IMR-90 (cell line): Measurements from ENCODE around the gene FAF2. TPM values are rescaled to one million over a fixed set of nuclear protein-coding genes. Genes with fewer than 3 reads are reported as not detected.
A peak's percentile ranks its signal among the peaks of the same experiment; 100 is the strongest.

ENCODE experiments used
- ATAC-seq: fragments of 200-7000 bp; cut with Tn5 transposase; 2 replicates; pipeline ENCODE4 v1.9.1; 2020; ENCODE audit warnings: low read depth, mild to moderate bottlenecking, moderate library complexity
- BruUV-seq: library from RNA; stranded (reverse); fragments of 400-500 nt; replicated peaks from 2 replicates; lab custom pipeline; 2021; lab: Mats Ljungman, UMichigan
- CTCF ChIA-PET: fragments of 300-600 bp; formaldehyde crosslinking; extraction: SDS; loops from one replicate; lab custom pipeline; 2021; ENCODE audit warnings: antibody characterized with exemption; lab: Yijun Ruan, JAX
- POLR2A ChIA-PET: fragments of 300-600 bp; sonication (Branson Sonifier 250); formaldehyde crosslinking; loops from one replicate; lab custom pipeline; 2022; ENCODE audit warnings: antibody characterized with exemption; ENCODE audit not compliant: unreplicated experiment; lab: Charles Lee
- DNase-seq: peaks from one replicate; pipeline ENCODE4 v3.0.0; 2013
- H2AFZ ChIP-seq: replicated peaks from 2 replicates; pipeline ENCODE3; 2013; ENCODE audit warnings: low read length, mild to moderate bottlenecking; ENCODE audit not compliant: poor library complexity
- H2AK5ac ChIP-seq: 2 replicates; pipeline ENCODE4 v1.6.1; 2013; ENCODE audit warnings: low read depth, low read length, inconsistent platforms
- H2AK9ac ChIP-seq: replicated peaks from 2 replicates; pipeline ENCODE3; 2013; ENCODE audit warnings: mild to moderate bottlenecking, low read depth, low read length, moderate library complexity; ENCODE audit not compliant: poor library complexity
- H2BK120ac ChIP-seq: 2 replicates; pipeline ENCODE4 v1.6.1; 2013; ENCODE audit warnings: low read depth, low read length, inconsistent platforms
- H2BK15ac ChIP-seq: 3 replicates; pipeline ENCODE4 v1.6.1; 2013; ENCODE audit warnings: low read depth, low read length, inconsistent platforms
- H2BK20ac ChIP-seq: 2 replicates; pipeline ENCODE4 v1.6.1; 2013; ENCODE audit warnings: low read depth, mild to moderate bottlenecking, inconsistent platforms, low read length, moderate library complexity
- H2BK5ac ChIP-seq: 2 replicates; pipeline ENCODE4 v1.6.1; 2013; ENCODE audit warnings: mild to moderate bottlenecking, low read depth, low read length, inconsistent platforms; ENCODE audit not compliant: poor library complexity, severe bottlenecking
- H3K14ac ChIP-seq: replicated peaks from 2 replicates; pipeline ENCODE4 v1.6.1; 2013; ENCODE audit warnings: low read depth, low read length, inconsistent platforms
- H3K18ac ChIP-seq: 2 replicates; pipeline ENCODE4 v1.6.1; 2013; ENCODE audit warnings: low read depth, low read length, control low read depth
- H3K23ac ChIP-seq: 2 replicates; pipeline ENCODE4 v1.6.1; 2013; ENCODE audit warnings: low read depth, low read length, inconsistent platforms
- H3K27ac ChIP-seq: 2 replicates; pipeline ENCODE4 v1.5.1; 2013; ENCODE audit warnings: mild to moderate bottlenecking, control low read depth, low read length; ENCODE audit not compliant: insufficient read depth
- H3K27me3 ChIP-seq: 2 replicates; pipeline ENCODE4 v1.6.1; 2013; ENCODE audit warnings: low read length; ENCODE audit not compliant: control insufficient read depth, insufficient read depth
- H3K36me3 ChIP-seq: 2 replicates; pipeline ENCODE4 v1.6.1; 2013; ENCODE audit warnings: low read length, mixed read lengths; ENCODE audit not compliant: control insufficient read depth, insufficient read depth
- H3K4ac ChIP-seq: 2 replicates; pipeline ENCODE4 v1.6.1; 2013; ENCODE audit warnings: low read depth, low read length, inconsistent platforms
- H3K4me1 ChIP-seq: 2 replicates; pipeline ENCODE4 v1.6.1; 2013; ENCODE audit warnings: low read length, mixed read lengths; ENCODE audit not compliant: control insufficient read depth, insufficient read depth
- H3K4me2 ChIP-seq: 2 replicates; pipeline ENCODE4 v1.6.1; 2013; ENCODE audit warnings: low read depth, mild to moderate bottlenecking, control low read depth, low read length, moderate library complexity
- H3K4me3 ChIP-seq: 2 replicates; pipeline ENCODE4 v1.5.1; 2013; ENCODE audit warnings: low read depth, mild to moderate bottlenecking, control low read depth, low read length, moderate library complexity; ENCODE audit not compliant: insufficient read depth
- H3K56ac ChIP-seq: 2 replicates; pipeline ENCODE4 v1.6.1; 2013; ENCODE audit warnings: low read length, inconsistent platforms; ENCODE audit not compliant: insufficient read depth; ENCODE audit errors: extremely low read depth
- H3K79me1 ChIP-seq, 2 experiments: 2 replicates each; pipeline ENCODE4 v1.6.1; 2013; ENCODE audit warnings: low read length in 2 of 2, inconsistent platforms in 1 of 2, low read depth in 1 of 2
- H3K9ac ChIP-seq: 2 replicates; pipeline ENCODE4 v1.6.1; 2013; ENCODE audit warnings: low read depth, low read length, control low read depth
- H3K9me1 ChIP-seq: 2 replicates; pipeline ENCODE4 v1.6.1; 2013; ENCODE audit warnings: low read length, inconsistent platforms; ENCODE audit not compliant: insufficient read depth
- H3K9me3 ChIP-seq: 2 replicates; pipeline ENCODE4 v1.6.1; 2013; ENCODE audit warnings: low read length; ENCODE audit not compliant: control insufficient read depth, insufficient read depth
- H4K20me1 ChIP-seq: 2 replicates; pipeline ENCODE4 v1.6.1; 2013; ENCODE audit warnings: low read length, inconsistent platforms; ENCODE audit not compliant: insufficient read depth
- H4K5ac ChIP-seq: 2 replicates; pipeline ENCODE4 v1.6.1; 2013; ENCODE audit warnings: mild to moderate bottlenecking, low read depth, low read length, control low read depth
- H4K8ac ChIP-seq, 2 experiments: 2 replicates each; pipeline ENCODE4 v1.6.1; 2013; ENCODE audit warnings: low read depth in 2 of 2, low read length in 2 of 2, control low read depth in 1 of 2, inconsistent platforms in 1 of 2
- H4K91ac ChIP-seq: 2 replicates; pipeline ENCODE4 v1.6.1; 2013; ENCODE audit warnings: low read depth, low read length, inconsistent platforms; ENCODE audit not compliant: insufficient read depth
- BHLHE40 ChIP-seq: fragments of 150-350 bp; IDR thresholded peaks from 2 replicates; pipeline ENCODE4 v1.6.1; 2016; ENCODE audit warnings: mild to moderate bottlenecking, low read depth, low read length
- CEBPB ChIP-seq: IDR thresholded peaks from 2 replicates; pipeline ENCODE4 v1.6.1; 2012; ENCODE audit warnings: low read depth, low read length, improper control_type of control experiment
- CHD1 ChIP-seq: IDR thresholded peaks from 2 replicates; pipeline ENCODE4 v1.6.1; 2012; ENCODE audit warnings: low read depth, low read length, improper control_type of control experiment
- FOS ChIP-seq: fragments of 150-350 bp; IDR thresholded peaks from 2 replicates; pipeline ENCODE4 v1.6.1; 2016; ENCODE audit warnings: low read depth, low read length
- RFX5 ChIP-seq: IDR thresholded peaks from 2 replicates; pipeline ENCODE4 v1.8.0; 2012; ENCODE audit warnings: low read depth, mild to moderate bottlenecking, low read length, moderate library complexity
- WGBS, 2 experiments: methylation state at CpG; one replicate each; pipeline versions ENCODE4 v1.1.5 to v1.1.7; 2013; ENCODE audit warnings: missing lambda C conversion rate in 2 of 2; ENCODE audit not compliant: insufficient read length in 1 of 2; ENCODE audit errors: extremely low coverage in 2 of 2; 5-methylcytosine and 5-hydroxymethylcytosine counted together
- dilution Hi-C: fragments of 300-500 bp; cut with HindIII; formaldehyde crosslinking; loops from one replicate; pipeline ENCODE4 v1.14.3; 2018; ENCODE audit warnings: low sequenced_read_pairs; ENCODE audit not compliant: unreplicated experiment
- in situ Hi-C: fragments of 300-500 bp; cut with MboI; formaldehyde crosslinking; loops from 3 replicates; pipeline ENCODE4 v1.14.3; 2019; ENCODE audit warnings: low sequenced_read_pairs, inconsistent platforms, mixed read lengths
- intact Hi-C: fragments of 100-400 bp; cut with micrococcal nuclease; formaldehyde crosslinking; loops from 2 replicates; pipeline ENCODE4 v1.10.0; 2022
- polyA plus RNA-seq, 3 experiments: library from polyadenylated mRNA; depleted of rRNA; stranded (reverse); fragments of >200 nt; gene quantifications; 2 replicates each; pipeline ENCODE4 v1.2.3, GENCODE V29; 2012; ENCODE audit warnings: low replicate concordance in 1 of 3
- total RNA-seq: library from RNA; depleted of rRNA; stranded (reverse); fragments of >200 nt; gene quantifications from 2 replicates; pipeline ENCODE4 v1.2.3, GENCODE V29; 2012
- TF ChIP-seq, protein P1 (sequence below): fragments of 150-350 bp; IDR thresholded peaks from 2 replicates; pipeline ENCODE4 v1.6.1; 2016; ENCODE audit warnings: low read depth, mild to moderate bottlenecking, low read length, moderate library complexity, borderline replicate concordance

FAF2 gene
- total and polyA plus RNA-seq, 2 of the 4 experiments (the other 2 are of a cell fraction) = 32.9 to 47.0 TPM

DNA sequence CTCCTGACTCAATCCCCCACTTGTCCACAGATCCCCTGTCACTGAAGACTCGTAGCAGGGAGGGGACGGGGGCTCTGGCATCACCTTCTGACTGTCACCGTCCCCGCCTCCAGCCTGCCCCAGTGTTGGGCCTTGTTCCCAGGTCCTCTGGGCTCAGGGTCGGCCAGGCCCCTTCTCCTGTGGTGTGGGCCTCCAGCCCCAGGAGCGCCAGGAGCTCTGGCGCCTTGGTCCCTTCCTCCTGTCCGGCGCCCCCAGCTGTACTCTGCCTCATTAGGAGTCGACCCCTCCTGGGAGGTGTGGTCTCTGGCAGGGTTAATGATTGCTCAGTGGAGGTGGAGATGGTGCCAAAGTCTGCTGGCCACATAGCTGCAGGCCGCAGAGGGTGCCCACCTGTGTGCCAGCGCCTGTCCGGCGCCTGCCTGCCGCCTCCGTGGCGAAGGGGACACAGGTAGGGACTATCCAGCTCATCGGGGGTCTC lies 100.8 kb downstream of the FAF2 start, which contains the start of gene CDHR2:
Gene CDHR2, plus strand, starts transcription at position 376 of the 478 bp plus-strand sequence. CDS start 16,011 bp downstream, outside the sequence.
- Histone ChIP-seq H3K79me1 (no peaks in the 10 kb centered on the region), H4K8ac (no peak within 1 kb of the TSS)
- POLR2A ChIA-PET = interaction anchor here (0.6 kb wide), 1 partner anchor 12 kb away, joined by 5 read pairs; the partner anchor contains the start of gene RNF44

More for the DNA sequence above, 100.8 kb downstream of the FAF2 start, which contains the start of gene CDHR2:
- Histone ChIP-seq H3K4me2 (no peak within 1 kb of the TSS), H3K27me3 (peaks cover 16% of the 10 kb centered on the region; the same call in 1 of the 2 replicates), H3K4me3 (no peak within 1 kb of the TSS), H2BK5ac (no peak within 1 kb of the TSS), H3K4me1 (0 out of 2 replicates have a peak, but pooled peaks cover under 1% of the 10 kb centered on the region), H2AK5ac (no peak within 1 kb of the TSS), H3K27ac (no peak within 1 kb of the TSS), H3K4ac (no peak within 1 kb of the TSS), H3K36me3 (no peaks in the 10 kb centered on the region), H4K20me1 (no peaks in the 10 kb centered on the region), H3K9me1 (no peaks in the 10 kb centered on the region), H2BK20ac (no peak within 1 kb of the TSS), H3K9ac (no peak within 1 kb of the TSS), H3K23ac (no peak within 1 kb of the TSS), H4K91ac (no peak within 1 kb of the TSS), H2BK120ac (no peak within 1 kb of the TSS), H3K18ac (no peak within 1 kb of the TSS), H3K14ac (no peak within 1 kb of the TSS), H2BK15ac (no peak within 1 kb of the TSS), H3K9me3 (no peaks in the 10 kb centered on the region), H2AK9ac (peak within 1 kb of the TSS; percentile 16), H2AFZ (peak within 1 kb of the TSS; percentile 6), H4K5ac (no peak within 1 kb of the TSS), H3K56ac (no peak within 1 kb of the TSS)
- CTCF ChIA-PET = no interaction called here
- dilution Hi-C loops = no loop called here
- BruUV-seq = no TSS peak
- DNase-seq (no peak), ATAC-seq (no peak)
- no peak for TF ChIP-seq RFX5
- TF ChIP-seq CHD1 = no peak
- TF ChIP-seq BHLHE40 = no peak
- TF ChIP-seq, protein P1, sequence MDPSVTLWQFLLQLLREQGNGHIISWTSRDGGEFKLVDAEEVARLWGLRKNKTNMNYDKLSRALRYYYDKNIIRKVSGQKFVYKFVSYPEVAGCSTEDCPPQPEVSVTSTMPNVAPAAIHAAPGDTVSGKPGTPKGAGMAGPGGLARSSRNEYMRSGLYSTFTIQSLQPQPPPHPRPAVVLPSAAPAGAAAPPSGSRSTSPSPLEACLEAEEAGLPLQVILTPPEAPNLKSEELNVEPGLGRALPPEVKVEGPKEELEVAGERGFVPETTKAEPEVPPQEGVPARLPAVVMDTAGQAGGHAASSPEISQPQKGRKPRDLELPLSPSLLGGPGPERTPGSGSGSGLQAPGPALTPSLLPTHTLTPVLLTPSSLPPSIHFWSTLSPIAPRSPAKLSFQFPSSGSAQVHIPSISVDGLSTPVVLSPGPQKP = no peak
- no peak for TF ChIP-seq CEBPB
- TF ChIP-seq FOS = no peak
- in situ Hi-C loops = no loop called here
- 100% methylated on average over 1 of the region's 18 CpGs; no CpG with 5 or more reads in 1 of the 2 experiments for WGBS, 2 experiments
- intact Hi-C loops = no loop called here
